ENCODE results near the gene COQ9.

DNA sequence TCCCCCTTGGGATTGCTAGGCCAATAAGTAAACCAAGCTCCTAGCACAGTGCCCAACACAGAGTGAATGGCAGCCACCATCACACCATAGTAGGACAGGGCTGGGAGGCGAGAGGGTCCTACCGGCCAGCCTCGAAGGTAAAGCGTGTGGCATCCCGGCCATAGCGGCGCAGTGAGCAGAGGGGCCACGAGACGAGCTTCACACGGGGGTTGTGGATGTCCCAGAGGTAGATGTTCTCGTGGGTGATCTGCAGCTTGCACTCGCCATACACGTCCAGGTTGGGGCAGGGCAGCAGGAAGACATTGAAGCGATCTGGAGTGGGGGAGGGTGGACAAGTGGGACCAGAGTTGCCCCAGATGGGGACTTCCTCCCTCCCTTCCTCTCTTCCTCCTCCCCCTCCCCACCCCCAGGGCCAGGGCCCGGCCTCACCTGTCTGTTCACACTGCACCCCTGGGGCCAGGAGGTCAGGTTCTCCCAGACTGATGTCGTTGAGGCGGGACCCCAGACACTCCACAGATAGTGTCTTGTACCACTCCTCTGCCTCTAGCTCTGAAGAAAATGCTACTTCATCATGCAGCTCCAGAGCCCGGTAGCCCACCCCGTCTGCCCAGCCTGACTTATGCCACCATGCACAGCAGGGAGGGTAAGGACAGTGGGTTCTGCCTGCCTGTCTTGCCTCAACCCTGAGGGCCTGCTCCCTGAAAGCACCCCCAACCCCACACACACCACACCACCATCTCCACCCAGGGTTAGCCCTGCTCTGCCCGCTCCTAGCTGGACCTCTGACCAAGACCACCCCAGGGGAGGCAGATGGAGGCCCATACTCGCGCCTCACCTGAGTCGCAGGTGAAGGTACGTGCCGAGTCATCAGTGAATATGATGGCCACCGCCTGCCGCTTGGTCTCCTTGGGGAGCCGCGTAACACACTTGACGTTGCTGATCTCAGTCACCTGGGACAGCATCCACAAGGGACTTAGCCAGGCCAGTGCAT, 27.7 kb downstream of the COQ9 start:
- TF ChIP-seq, protein P1, sequence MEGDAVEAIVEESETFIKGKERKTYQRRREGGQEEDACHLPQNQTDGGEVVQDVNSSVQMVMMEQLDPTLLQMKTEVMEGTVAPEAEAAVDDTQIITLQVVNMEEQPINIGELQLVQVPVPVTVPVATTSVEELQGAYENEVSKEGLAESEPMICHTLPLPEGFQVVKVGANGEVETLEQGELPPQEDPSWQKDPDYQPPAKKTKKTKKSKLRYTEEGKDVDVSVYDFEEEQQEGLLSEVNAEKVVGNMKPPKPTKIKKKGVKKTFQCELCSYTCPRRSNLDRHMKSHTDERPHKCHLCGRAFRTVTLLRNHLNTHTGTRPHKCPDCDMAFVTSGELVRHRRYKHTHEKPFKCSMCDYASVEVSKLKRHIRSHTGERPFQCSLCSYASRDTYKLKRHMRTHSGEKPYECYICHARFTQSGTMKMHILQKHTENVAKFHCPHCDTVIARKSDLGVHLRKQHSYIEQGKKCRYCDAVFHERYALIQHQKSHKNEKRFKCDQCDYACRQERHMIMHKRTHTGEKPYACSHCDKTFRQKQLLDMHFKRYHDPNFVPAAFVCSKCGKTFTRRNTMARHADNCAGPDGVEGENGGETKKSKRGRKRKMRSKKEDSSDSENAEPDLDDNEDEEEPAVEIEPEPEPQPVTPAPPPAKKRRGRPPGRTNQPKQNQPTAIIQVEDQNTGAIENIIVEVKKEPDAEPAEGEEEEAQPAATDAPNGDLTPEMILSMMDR (IDR thresholded peaks at IDR 0.05): no peak
- TF ChIP-seq POLR2AphosphoS5 (IDR thresholded peaks at IDR 0.05) (no peak), POLR2A (IDR thresholded peaks at IDR 0.05) (no peak)

All from transverse colon (tissue), 4 donors.